Neutrophil (primary cell): Measurements from ENCODE around the gene NFE2L3.

Experiments used
- H3K27ac ChIP-seq: fragments of 200-600 bp; sonication (generic); 2 replicates; pipeline ENCODE4 v1.5.1; 2016; ENCODE audit warnings: mild to moderate bottlenecking, moderate library complexity
- H3K27me3 ChIP-seq: fragments of 200-600 bp; sonication (generic); 2 replicates; pipeline ENCODE4 v1.6.0; 2016; ENCODE audit warnings: mild to moderate bottlenecking
- H3K36me3 ChIP-seq: fragments of 200-600 bp; sonication (generic); 2 replicates; pipeline ENCODE4 v1.5.1; 2017
- H3K4me1 ChIP-seq, 2 experiments: fragments of 200-600 bp in 1 of 2; sonication (generic) in 1 of 2; 1 replicate in 1 of 2; 2 replicates in 1 of 2; pipeline versions ENCODE4 v1.5.1 to v1.6.1; 2013 to 2016; ENCODE audit warnings: low read depth in 1 of 2, low read length in 1 of 2, mild to moderate bottlenecking in 1 of 2, moderate library complexity in 1 of 2; ENCODE audit not compliant: control insufficient read depth in 1 of 2, insufficient read depth in 1 of 2
- H3K4me3 ChIP-seq, 2 experiments: fragments of 200-600 bp in 1 of 2; sonication (generic) in 1 of 2; 1 replicate in 1 of 2; 2 replicates in 1 of 2; pipeline ENCODE4 v1.5.1; 2013 to 2016; ENCODE audit warnings: low read depth in 1 of 2, low read length in 1 of 2, mild to moderate bottlenecking in 1 of 2, moderate library complexity in 1 of 2
- H3K9me3 ChIP-seq: fragments of 200-600 bp; sonication (generic); 2 replicates; pipeline ENCODE4 v1.5.1; 2016
- TF ChIP-seq, protein P1 (sequence below): fragments of 200-600 bp; sonication (generic); IDR thresholded peaks from 2 replicates; pipeline ENCODE4 v1.5.1; 2016; ENCODE audit warnings: antibody characterized with exemption

NFE2L3 gene

DNA sequence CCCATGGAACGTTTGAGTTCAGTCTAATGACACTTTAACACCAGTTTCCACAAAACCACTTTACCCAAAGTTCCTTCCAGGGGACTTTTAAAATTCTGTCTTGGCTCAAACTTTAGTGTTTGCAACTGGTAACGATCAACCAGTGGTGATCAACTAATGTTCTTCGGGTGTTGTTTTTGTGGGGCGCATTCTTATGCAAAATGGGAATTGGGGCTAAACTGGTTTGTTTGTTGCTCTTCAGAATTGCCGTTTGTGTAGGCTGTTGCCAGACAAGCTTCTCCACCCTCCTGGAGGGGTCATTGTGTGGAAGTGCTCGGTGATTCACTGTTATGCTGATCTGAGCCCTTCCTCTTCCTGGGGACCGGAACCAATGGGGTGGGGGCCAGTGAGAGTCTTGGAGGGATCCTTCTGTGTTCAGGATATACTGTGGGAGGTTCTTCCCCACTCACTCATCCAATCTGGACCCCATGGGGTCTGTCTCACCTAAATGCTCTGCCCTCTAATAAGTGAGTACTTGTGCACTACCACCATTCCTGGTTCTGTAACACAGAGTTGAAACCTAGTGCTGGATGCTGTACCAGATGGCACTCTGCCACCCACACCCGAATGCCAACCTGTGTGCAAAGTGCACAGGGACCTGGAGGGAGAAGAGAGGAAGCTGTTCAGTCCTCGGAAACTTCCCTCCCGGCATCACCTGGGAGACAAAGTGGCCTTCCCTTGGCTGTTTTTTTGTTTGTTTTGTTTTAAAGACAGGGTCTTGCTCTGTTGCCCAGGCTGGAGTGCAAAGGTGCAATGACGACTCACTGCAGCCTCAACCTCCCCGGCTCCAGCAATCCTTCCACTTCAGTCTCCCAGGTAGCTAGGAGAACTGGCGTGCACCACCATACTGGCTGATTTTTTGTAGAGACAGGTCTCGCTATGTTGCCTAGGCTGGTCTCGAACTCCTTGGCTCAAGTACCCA, 2.1 kb downstream of the NFE2L3 start:
- TF ChIP-seq, protein P1, sequence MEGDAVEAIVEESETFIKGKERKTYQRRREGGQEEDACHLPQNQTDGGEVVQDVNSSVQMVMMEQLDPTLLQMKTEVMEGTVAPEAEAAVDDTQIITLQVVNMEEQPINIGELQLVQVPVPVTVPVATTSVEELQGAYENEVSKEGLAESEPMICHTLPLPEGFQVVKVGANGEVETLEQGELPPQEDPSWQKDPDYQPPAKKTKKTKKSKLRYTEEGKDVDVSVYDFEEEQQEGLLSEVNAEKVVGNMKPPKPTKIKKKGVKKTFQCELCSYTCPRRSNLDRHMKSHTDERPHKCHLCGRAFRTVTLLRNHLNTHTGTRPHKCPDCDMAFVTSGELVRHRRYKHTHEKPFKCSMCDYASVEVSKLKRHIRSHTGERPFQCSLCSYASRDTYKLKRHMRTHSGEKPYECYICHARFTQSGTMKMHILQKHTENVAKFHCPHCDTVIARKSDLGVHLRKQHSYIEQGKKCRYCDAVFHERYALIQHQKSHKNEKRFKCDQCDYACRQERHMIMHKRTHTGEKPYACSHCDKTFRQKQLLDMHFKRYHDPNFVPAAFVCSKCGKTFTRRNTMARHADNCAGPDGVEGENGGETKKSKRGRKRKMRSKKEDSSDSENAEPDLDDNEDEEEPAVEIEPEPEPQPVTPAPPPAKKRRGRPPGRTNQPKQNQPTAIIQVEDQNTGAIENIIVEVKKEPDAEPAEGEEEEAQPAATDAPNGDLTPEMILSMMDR, result no peak
- no peaks in the 10 kb centered on the region for H3K36me3 ChIP-seq
- H3K27ac ChIP-seq, result no peak overlapping the region
- no peaks in the 10 kb centered on the region for H3K9me3 ChIP-seq
- no peak overlapping the region for H3K4me3 ChIP-seq
- peaks cover 66% of the 10 kb centered on the region for H3K27me3 ChIP-seq
- H3K4me1 ChIP-seq, result peaks cover 16 to 21% of the 10 kb centered on the region in 2 experiments

DNA sequence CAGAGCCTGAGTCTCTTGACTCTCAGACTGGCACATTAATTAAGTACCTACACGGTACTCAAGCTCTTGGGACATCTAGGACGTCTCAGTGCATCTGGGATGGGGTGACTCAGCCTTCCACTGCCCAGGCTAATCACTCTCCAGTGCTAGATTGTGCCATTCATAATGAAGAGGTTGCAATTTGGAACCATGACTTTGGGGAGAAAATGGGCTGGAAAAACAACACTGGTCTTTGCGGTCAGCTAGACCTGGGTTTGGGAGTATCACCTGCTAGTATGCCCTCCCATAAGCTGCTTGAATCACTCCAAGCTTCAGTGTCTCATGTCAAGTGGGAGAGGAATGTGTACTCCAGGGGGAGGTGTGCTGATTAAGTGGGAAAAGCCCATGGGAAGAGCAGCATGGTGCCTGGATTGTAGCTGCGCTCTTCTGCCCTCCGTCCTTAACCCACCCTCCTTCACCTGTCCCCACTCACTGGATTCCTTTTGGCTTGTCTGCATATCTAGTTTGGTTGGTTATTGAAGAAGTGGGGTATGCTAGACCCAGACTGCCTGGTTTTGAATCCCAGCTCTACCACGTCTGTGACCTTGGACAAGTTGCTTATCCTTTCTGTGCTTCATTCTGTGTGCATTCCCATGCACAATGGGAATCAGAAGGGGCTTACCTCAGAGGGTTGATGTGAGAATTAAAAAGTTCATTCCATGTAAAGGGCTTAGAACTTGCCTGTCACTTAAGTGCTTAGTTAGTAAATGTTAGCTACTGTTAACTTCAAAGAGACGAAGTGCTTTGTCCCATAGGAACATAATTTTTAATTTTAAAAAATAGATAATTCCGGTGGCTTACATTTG, 3.8 kb downstream of the NFE2L3 start:
- H3K4me3 ChIP-seq, result no peak overlapping the region
- TF ChIP-seq, protein P1, result no peak
- H3K36me3 ChIP-seq, result no peaks in the 10 kb centered on the region
- no peaks in the 10 kb centered on the region for H3K9me3 ChIP-seq
- no peak overlapping the region for H3K27ac ChIP-seq
- H3K27me3 ChIP-seq, result peaks cover 53% of the 10 kb centered on the region
- H3K4me1 ChIP-seq, result peaks cover 16 to 21% of the 10 kb centered on the region in 2 experiments

DNA sequence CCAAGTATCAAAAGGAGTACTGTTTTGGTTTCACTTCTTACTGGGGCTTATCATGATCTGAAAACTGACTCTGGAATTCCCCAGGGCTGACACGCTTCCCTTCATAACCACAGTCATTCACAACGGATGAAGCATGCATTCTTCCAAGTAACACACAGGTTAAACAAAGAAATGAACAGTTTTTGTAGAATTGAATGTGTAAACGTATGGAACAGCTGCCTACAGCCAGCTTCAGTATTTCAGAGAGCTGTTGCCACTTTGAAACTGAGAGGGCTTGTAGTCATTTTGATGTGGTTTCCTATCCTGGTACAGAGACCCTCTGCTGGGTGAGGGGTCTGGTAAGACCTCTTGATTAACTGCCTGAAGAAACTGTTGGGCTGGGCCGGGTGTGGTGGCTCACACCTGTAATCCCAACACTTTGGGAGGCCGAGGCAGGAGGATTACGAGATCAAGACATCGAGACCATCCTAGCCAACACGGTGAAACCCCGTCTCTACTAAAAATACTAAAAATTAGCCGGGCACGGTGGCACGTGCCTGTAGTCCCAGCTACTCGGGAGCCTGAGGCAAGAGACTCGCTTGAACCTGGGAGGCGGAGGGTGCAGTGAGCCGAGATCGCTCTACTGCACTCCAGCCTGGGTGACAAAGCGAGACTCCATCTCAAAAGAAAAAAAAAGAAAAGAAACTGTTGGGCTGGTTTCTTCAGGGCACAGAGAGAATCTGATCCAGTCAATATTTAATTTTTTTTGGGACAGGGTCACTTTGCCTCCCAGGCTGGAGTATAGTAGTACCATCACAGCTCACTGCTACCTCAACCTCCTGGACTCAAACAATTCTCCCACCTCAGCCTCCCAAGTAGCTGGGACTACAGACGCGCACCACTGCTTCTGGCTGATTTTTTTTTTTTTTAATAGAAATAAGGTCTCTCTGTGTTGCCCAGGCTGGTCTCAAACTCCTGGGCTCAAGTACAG, 4.7 kb downstream of the NFE2L3 start:
- H3K36me3 ChIP-seq, result no peaks in the 10 kb centered on the region
- H3K9me3 ChIP-seq, result no peaks in the 10 kb centered on the region
- H3K4me3 ChIP-seq, result no peak overlapping the region
- H3K27ac ChIP-seq, result no peak overlapping the region
- peaks cover 43% of the 10 kb centered on the region for H3K27me3 ChIP-seq
- H3K4me1 ChIP-seq, result peaks cover 13 to 17% of the 10 kb centered on the region in 2 experiments
- TF ChIP-seq, protein P1, result no peak

DNA sequence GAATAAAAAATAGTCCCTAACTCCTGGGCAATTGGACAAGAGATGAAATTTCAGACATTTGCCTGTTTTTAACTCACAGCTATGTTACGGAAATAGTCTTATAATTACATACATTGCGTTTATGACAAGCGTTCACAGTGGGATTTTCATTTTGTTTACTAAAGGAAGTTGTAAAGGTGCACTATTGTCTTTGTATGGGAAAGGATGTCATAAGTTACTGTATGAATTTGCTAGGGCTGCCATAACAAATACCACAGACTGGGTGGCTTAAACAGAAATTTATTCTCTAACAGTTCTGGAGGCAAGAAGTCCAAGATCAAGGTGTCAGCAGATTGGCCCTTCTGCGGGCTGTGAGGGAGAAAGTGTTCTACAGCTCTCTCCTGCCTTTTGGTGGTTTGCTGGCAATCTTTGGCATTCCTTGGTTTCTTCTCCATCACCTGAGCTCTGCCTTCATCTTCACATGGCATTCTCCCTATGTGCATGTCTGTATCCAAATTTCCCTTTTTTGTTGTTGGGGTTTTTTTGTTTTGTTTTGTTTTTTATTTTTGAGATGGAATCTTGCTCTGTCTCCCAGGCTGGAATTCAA, 5.6 kb downstream of the NFE2L3 start:
- H3K4me1 ChIP-seq, result peaks cover 10 to 13% of the 10 kb centered on the region in 2 experiments
- no peaks in the 10 kb centered on the region for H3K36me3 ChIP-seq
- no peak overlapping the region for H3K4me3 ChIP-seq
- no peaks in the 10 kb centered on the region for H3K9me3 ChIP-seq
- H3K27me3 ChIP-seq, result peaks cover 35% of the 10 kb centered on the region
- TF ChIP-seq, protein P1, result no peak
- H3K27ac ChIP-seq, result no peak overlapping the region
